ENCODE data around the gene UGDH.
"Not testable (repeated sequence)": the region's sequence is repeated elsewhere in the genome, so short reads cannot be mapped to it uniquely, and the experiment has no call there.

UGDH gene

GRCh38 chr4:39464886-39465501, 62.2 kb downstream of the UGDH start:
- no peak overlapping the region for H3K27ac Mint-ChIP-seq

GRCh38 chr4:39458505-39459300, 68.5 kb downstream of the UGDH start, which contains the start of the genes LIAS and RPL9:
Gene LIAS (plus strand): TSS chr4:39459056. CDS start chr4:39459118, 62 bp downstream.
Gene RPL9 (minus strand): TSS chr4:39458922. CDS start chr4:39458439, 483 bp downstream.
- Mint-ChIP-seq H3K36me3 (peaks cover 18% of the 10 kb centered on the region), H3K9me3 (no peaks in the 10 kb centered on the region), H3K4me1 (peaks cover 12% of the 10 kb centered on the region), H3K27me3 (no peaks in the 10 kb centered on the region), H3K4me3 (peak within 1 kb of the TSS; percentile 96), H3K27ac (peak within 1 kb of the TSS; percentile 99)
- ATAC-seq (ENCODE audit: low read depth) (peak; percentile 88), DNase-seq (ENCODE audit: low spot score in 2 of 2) (peak; percentile 87 to 89)

More at GRCh38 chr4:39464886-39465501, 62.2 kb downstream of the UGDH start:
- Mint-ChIP-seq H3K36me3 (peaks cover 2% of the 10 kb centered on the region), H3K9me3 (no peaks in the 10 kb centered on the region), H3K4me1 (peaks cover 5% of the 10 kb centered on the region), H3K4me3 (no peak overlapping the region), H3K27me3 (no peaks in the 10 kb centered on the region)
- ATAC-seq (ENCODE audit: low read depth) = no peak
- DNase-seq (ENCODE audit: low spot score in 2 of 2) = no peak

GRCh38 chr4:39458161-39458504, 69.1 kb downstream of the UGDH start:
- not testable (repeated sequence) for H3K9me3 Mint-ChIP-seq; DNase-seq (ENCODE audit: low spot score in 2 of 2); H3K27me3 Mint-ChIP-seq
- Mint-ChIP-seq H3K4me1 (peaks cover 12% of the 10 kb centered on the region), H3K36me3 (peaks cover 21% of the 10 kb centered on the region), H3K4me3 (peak overlapping the region; percentile 96), H3K27ac (peak overlapping the region; percentile 99)
- ATAC-seq (ENCODE audit: low read depth) = peak; percentile 2

- peaks cover 12% of the 10 kb centered on the region for H3K4me1 Mint-ChIP-seq
- H3K36me3 Mint-ChIP-seq = peaks cover 28% of the 10 kb centered on the region
- ATAC-seq (ENCODE audit: low read depth) (no peak), DNase-seq (ENCODE audit: low spot score in 2 of 2) (no peak)
- H3K27ac Mint-ChIP-seq = peak overlapping the region; percentile 99
- H3K9me3 Mint-ChIP-seq = no peaks in the 10 kb centered on the region
- H3K4me3 Mint-ChIP-seq = peak overlapping the region; percentile 96
- H3K27me3 Mint-ChIP-seq = no peaks in the 10 kb centered on the region
Measured at GRCh38 chr4:39456946-39457763, 70.1 kb downstream of the UGDH start.

GRCh38 chr4:39455486-39455885, 71.8 kb downstream of the UGDH start:
- Mint-ChIP-seq H3K36me3 (peaks cover 30% of the 10 kb centered on the region), H3K9me3 (no peaks in the 10 kb centered on the region), H3K4me1 (peaks cover 12% of the 10 kb centered on the region), H3K27me3 (no peaks in the 10 kb centered on the region), H3K4me3 (no peak overlapping the region), H3K27ac (peak overlapping the region; percentile 41)
- no peak for ATAC-seq (ENCODE audit: low read depth)
- DNase-seq (ENCODE audit: low spot score in 2 of 2) = no peak

- peaks cover 9% of the 10 kb centered on the region for H3K4me1 Mint-ChIP-seq
- no peak overlapping the region for H3K4me3 Mint-ChIP-seq
- no peaks in the 10 kb centered on the region for H3K27me3 Mint-ChIP-seq
- no peak overlapping the region for H3K27ac Mint-ChIP-seq
- no peak for ATAC-seq (ENCODE audit: low read depth)
- no peak for DNase-seq (ENCODE audit: low spot score in 2 of 2)
- H3K36me3 Mint-ChIP-seq = peaks cover 30% of the 10 kb centered on the region
- no peaks in the 10 kb centered on the region for H3K9me3 Mint-ChIP-seq
Measured at GRCh38 chr4:39453738-39454137, 73.5 kb downstream of the UGDH start.

GRCh38 chr4:39452860-39453587, 74.2 kb downstream of the UGDH start:
- H3K4me3 Mint-ChIP-seq = no peak overlapping the region

GRCh38 chr4:39452153-39452859, 74.9 kb downstream of the UGDH start:
- H3K27me3 Mint-ChIP-seq = no peaks in the 10 kb centered on the region
- H3K9me3 Mint-ChIP-seq = no peaks in the 10 kb centered on the region
- ATAC-seq (ENCODE audit: low read depth) (no peak), DNase-seq (ENCODE audit: low spot score in 2 of 2) (no peak)
- H3K27ac Mint-ChIP-seq = peak overlapping the region; percentile 48
- H3K4me3 Mint-ChIP-seq = no peak overlapping the region
- H3K4me1 Mint-ChIP-seq = peaks cover 5% of the 10 kb centered on the region
- H3K36me3 Mint-ChIP-seq = peaks cover 26% of the 10 kb centered on the region

More at GRCh38 chr4:39452860-39453587, 74.2 kb downstream of the UGDH start:
- DNase-seq (ENCODE audit: low spot score in 2 of 2) = no peak
- Mint-ChIP-seq H3K36me3 (peaks cover 30% of the 10 kb centered on the region), H3K27me3 (no peaks in the 10 kb centered on the region), H3K4me1 (peaks cover 7% of the 10 kb centered on the region), H3K9me3 (no peaks in the 10 kb centered on the region), H3K27ac (peak overlapping the region; percentile 48)
- ATAC-seq (ENCODE audit: low read depth) = no peak

GRCh38 chr4:39451423-39452023, 75.7 kb downstream of the UGDH start:
- Mint-ChIP-seq H3K36me3 (peaks cover 20% of the 10 kb centered on the region), H3K9me3 (no peaks in the 10 kb centered on the region), H3K4me3 (no peak overlapping the region), H3K4me1 (peaks cover 4% of the 10 kb centered on the region), H3K27ac (no peak overlapping the region), H3K27me3 (no peaks in the 10 kb centered on the region)
- DNase-seq (ENCODE audit: low spot score in 2 of 2) (no peak), ATAC-seq (ENCODE audit: low read depth) (no peak)

GRCh38 chr4:39450618-39451017, 76.6 kb downstream of the UGDH start:
- Mint-ChIP-seq H3K9me3 (no peaks in the 10 kb centered on the region), H3K27ac (peak overlapping the region; percentile 3), H3K4me1 (peaks cover 4% of the 10 kb centered on the region), H3K27me3 (no peaks in the 10 kb centered on the region), H3K4me3 (no peak overlapping the region), H3K36me3 (peaks cover 18% of the 10 kb centered on the region)
- no peak for ATAC-seq (ENCODE audit: low read depth)
- no peak for DNase-seq (ENCODE audit: low spot score in 2 of 2)

Data from memory B cell (primary cell).